22Rv1 (cell line): Measurements from ENCODE around the gene IL1B.
"Not testable (repeated sequence)": the region's sequence is repeated elsewhere in the genome, so short reads cannot be mapped to it uniquely, and the experiment has no call there.

Experiments used
- H3K27ac ChIP-seq: fragments of 450-650 bp; 2 replicates; pipeline ENCODE4 v1.5.1; 2017
- CTCF ChIP-seq: fragments of 450-650 bp; IDR thresholded peaks from 2 replicates; pipeline ENCODE4 v1.5.1; 2017; ENCODE audit warnings: mild to moderate bottlenecking
- ZFX ChIP-seq: fragments of 450-650 bp; IDR thresholded peaks from 2 replicates; pipeline ENCODE4 v1.6.1; 2017; ENCODE audit warnings: antibody characterized with exemption, borderline replicate concordance

The IL1B gene

GRCh38 chr2:112867701-112868631 is 31.4 kb upstream of the IL1B start:
- no peak overlapping the region for H3K27ac ChIP-seq
- TF ChIP-seq CTCF (no peak), ZFX (no peak)

- TF ChIP-seq CTCF (no peak), ZFX (no peak)
- H3K27ac ChIP-seq: no peak overlapping the region
Observed at GRCh38 chr2:112866128-112866835, 29.7 kb upstream of the IL1B start.

GRCh38 chr2:112864072-112864471 is 27.5 kb upstream of the IL1B start:
- TF ChIP-seq ZFX: no peak
- no peak for TF ChIP-seq CTCF
- H3K27ac ChIP-seq: no peak overlapping the region

- H3K27ac ChIP-seq: not testable (repeated sequence)
Observed at GRCh38 chr2:112859406-112860183, 23.0 kb upstream of the IL1B start.

- no peak overlapping the region for H3K27ac ChIP-seq
- no peak for TF ChIP-seq ZFX
- no peak for TF ChIP-seq CTCF
Observed at GRCh38 chr2:112850588-112850987, 14.0 kb upstream of the IL1B start.

GRCh38 chr2:112849956-112850355 is 13.4 kb upstream of the IL1B start:
- TF ChIP-seq ZFX (no peak), CTCF (no peak)
- no peak overlapping the region for H3K27ac ChIP-seq

GRCh38 chr2:112848833-112849232 is 12.3 kb upstream of the IL1B start:
- no peak overlapping the region for H3K27ac ChIP-seq
- TF ChIP-seq ZFX (no peak), CTCF (no peak)
